SK-N-SH (cell line): Measurements from ENCODE around the gene ANKRD65. TPM values are rescaled to one million over a fixed set of nuclear protein-coding genes. Genes with fewer than 3 reads are reported as not detected.

Experiments
- CTCF ChIA-PET: fragments of 300-600, 350-600 bp; formaldehyde crosslinking; extraction: SDS; loops from one replicate; lab custom pipeline; 2021; lab: Yijun Ruan, JAX
- POLR2A ChIA-PET: fragments of 350-600 bp; sonication (Branson Sonifier 250); formaldehyde crosslinking; extraction: SDS; loops from one replicate; lab custom pipeline; 2020; ENCODE audit warnings: antibody characterized with exemption, inconsistent platforms; lab: Yijun Ruan, JAX
- DNase-seq: peaks from one replicate; pipeline ENCODE4 v3.0.0; 2012
- H2AFZ ChIP-seq: fragments of 200-600 bp; sonication (generic); 2 replicates; pipeline ENCODE4 v1.8.1; 2016; ENCODE audit warnings: antibody characterized with exemption, mild to moderate bottlenecking, low read depth
- H3F3A ChIP-seq: fragments of 200-600 bp; sonication (generic); replicated peaks from 2 replicates; pipeline ENCODE3; 2016; ENCODE audit warnings: antibody characterized with exemption, mild to moderate bottlenecking; ENCODE audit not compliant: insufficient read depth
- H3K27ac ChIP-seq, 2 experiments: fragments of 200-500 bp in 1 of 2; fragments of 200-600 bp in 1 of 2; sonication (Bioruptor generic) in 1 of 2; sonication (generic), shearing (Covaris generic) in 1 of 2; 2 replicates each; pipeline versions ENCODE4 v1.5.1 to v1.6.1; 2014 to 2016; ENCODE audit warnings: low read depth in 2 of 2, inconsistent platforms in 1 of 2, low read length in 1 of 2, mild to moderate bottlenecking in 1 of 2, mixed read lengths in 1 of 2
- H3K27me3 ChIP-seq: fragments of 200-600 bp; sonication (generic), shearing (Covaris generic); 2 replicates; pipeline ENCODE4 v1.6.1; 2016; ENCODE audit warnings: mixed run types; ENCODE audit not compliant: insufficient read depth
- H3K36me3 ChIP-seq, 2 experiments: fragments of 200-500 bp in 1 of 2; fragments of 200-600 bp in 1 of 2; sonication (Bioruptor generic) in 1 of 2; sonication (generic) in 1 of 2; replicated peaks in 1 of 2; 2 replicates each; pipeline versions ENCODE3 to v1.5.1; 2014 to 2016; ENCODE audit warnings: low read length in 1 of 2, mild to moderate bottlenecking in 1 of 2; ENCODE audit not compliant: insufficient read depth in 2 of 2, control insufficient read depth in 1 of 2
- H3K4me1 ChIP-seq, 2 experiments: fragments of 200-500 bp in 1 of 2; fragments of 200-600 bp in 1 of 2; sonication (Bioruptor generic) in 1 of 2; sonication (generic), shearing (Covaris generic) in 1 of 2; 2 replicates each; pipeline versions ENCODE4 v1.5.1 to v1.6.1; 2014 to 2016; ENCODE audit warnings: low read depth in 1 of 2, low read length in 1 of 2, mixed run types in 1 of 2; ENCODE audit not compliant: insufficient read depth in 2 of 2, control insufficient read depth in 1 of 2
- H3K4me2 ChIP-seq: fragments of 200-600 bp; sonication (generic), shearing (Covaris generic); 2 replicates; pipeline ENCODE4 v1.6.1; 2017; ENCODE audit warnings: mixed run types
- H3K4me3 ChIP-seq, 2 experiments: fragments of 200-500 bp in 1 of 2; fragments of 200-600 bp in 1 of 2; sonication (Bioruptor generic) in 1 of 2; sonication (generic), shearing (Covaris generic) in 1 of 2; 2 replicates each; pipeline versions ENCODE4 v1.5.1 to v1.8.1; 2014 to 2016; ENCODE audit warnings: low read depth in 2 of 2, inconsistent platforms in 1 of 2, low read length in 1 of 2, mild to moderate bottlenecking in 1 of 2, mixed read lengths in 1 of 2, moderate library complexity in 1 of 2
- H3K79me2 ChIP-seq: fragments of 200-600 bp; sonication (generic); 2 replicates; pipeline ENCODE4 v1.8.1; 2017; ENCODE audit warnings: mild to moderate bottlenecking; ENCODE audit not compliant: insufficient read depth
- H3K9ac ChIP-seq: fragments of 200-600 bp; sonication (generic); 2 replicates; pipeline ENCODE4 v1.6.1; 2017; ENCODE audit warnings: mixed run types
- H3K9me2 ChIP-seq: fragments of 200-600 bp; sonication (generic); 2 replicates; pipeline ENCODE4 v1.6.1; 2017; ENCODE audit warnings: mixed run types
- H3K9me3 ChIP-seq: fragments of 200-600 bp; sonication (generic); 2 replicates; pipeline ENCODE4 v1.6.1; 2017; ENCODE audit warnings: mixed run types, mild to moderate bottlenecking, moderate library complexity
- H4K20me1 ChIP-seq: fragments of 200-600 bp; sonication (generic); 2 replicates; pipeline ENCODE4 v1.6.1; 2017; ENCODE audit warnings: mild to moderate bottlenecking, mixed run types; ENCODE audit not compliant: insufficient read depth
- CHD2 ChIP-seq: fragments of 150-350 bp; IDR thresholded peaks from 2 replicates; pipeline ENCODE4 v1.6.1; 2018; ENCODE audit warnings: low read length; ENCODE audit not compliant: partially characterized antibody
- EP300 ChIP-seq, 2 experiments: IDR thresholded peaks; 2 replicates each; pipeline versions ENCODE4 v1.4.0 to v1.6.1; 2012; ENCODE audit warnings: borderline replicate concordance in 1 of 2, low read depth in 1 of 2, low read length in 1 of 2
- FOSL2 ChIP-seq: IDR thresholded peaks from 2 replicates; pipeline ENCODE4 v1.4.0; 2012; ENCODE audit warnings: low read depth, mild to moderate bottlenecking, moderate library complexity, borderline replicate concordance
- FOXJ3 ChIP-seq: sonication (generic); formaldehyde crosslinking; IDR thresholded peaks from 2 replicates; pipeline ENCODE4 v1.5.1; 2020; ENCODE audit warnings: mild to moderate bottlenecking, missing genetic modification reagents
- GATA2 ChIP-seq: sonication (generic); formaldehyde crosslinking; IDR thresholded peaks from 2 replicates; pipeline ENCODE4 v1.5.0; 2020; ENCODE audit warnings: mild to moderate bottlenecking, missing genetic modification reagents
- JUND ChIP-seq: IDR thresholded peaks from 2 replicates; pipeline ENCODE4 v1.4.0; 2012
- MEF2A ChIP-seq: IDR thresholded peaks from 2 replicates; pipeline ENCODE4 v1.4.0; 2012; ENCODE audit warnings: low read depth, borderline replicate concordance
- NFIC ChIP-seq: IDR thresholded peaks from 2 replicates; pipeline ENCODE4 v1.4.0; 2012; ENCODE audit warnings: borderline replicate concordance
- NRF1 ChIP-seq: IDR thresholded peaks from 2 replicates; pipeline ENCODE4 v1.6.1; 2012; ENCODE audit warnings: low read depth, mild to moderate bottlenecking, low read length
- POLR2AphosphoS5 ChIP-seq: IDR thresholded peaks from 2 replicates; pipeline ENCODE4 v1.6.1; 2012; ENCODE audit warnings: low read depth, low read length
- RAD21 ChIP-seq: IDR thresholded peaks from 2 replicates; pipeline ENCODE4 v1.6.1; 2012; ENCODE audit warnings: mild to moderate bottlenecking, low read length
- RCOR1 ChIP-seq: fragments of 150-350 bp; IDR thresholded peaks from 2 replicates; pipeline ENCODE4 v1.6.1; 2017; ENCODE audit warnings: antibody characterized with exemption, low read length
- RFX5 ChIP-seq: IDR thresholded peaks from 2 replicates; pipeline ENCODE4 v1.6.1; 2012; ENCODE audit warnings: mild to moderate bottlenecking, improper control_type of control experiment, low read length
- SMC3 ChIP-seq: IDR thresholded peaks from 2 replicates; pipeline ENCODE4 v1.6.1; 2012; ENCODE audit warnings: low read depth, low read length, improper control_type of control experiment
- TCF12 ChIP-seq: IDR thresholded peaks from 2 replicates; pipeline ENCODE4 v1.4.0; 2012
- YY1 ChIP-seq: IDR thresholded peaks from 2 replicates; pipeline ENCODE4 v1.4.0; 2012; ENCODE audit warnings: low read depth, mild to moderate bottlenecking
- WGBS: methylation state at CpG from one replicate; pipeline ENCODE4 v1.1.6; 2017; ENCODE audit warnings: low lambda C conversion rate; 5-methylcytosine and 5-hydroxymethylcytosine counted together
- polyA plus RNA-seq, 3 experiments: library from polyadenylated mRNA; depleted of rRNA; stranded (reverse); fragments of >200 nt; gene quantifications; 2 replicates each; pipeline ENCODE4 v1.2.3, GENCODE V29; 2012
- TF ChIP-seq, protein P1 (sequence below): fragments of 200-600 bp; sonication (generic); IDR thresholded peaks from 2 replicates; pipeline ENCODE4 v1.6.1; 2017; ENCODE audit warnings: antibody characterized with exemption, mild to moderate bottlenecking, moderate library complexity
- TF ChIP-seq, protein P2 (sequence below): IDR thresholded peaks from 2 replicates; pipeline ENCODE4; 2012
- TF ChIP-seq, protein P3 (sequence below): fragments of 150-350 bp; IDR thresholded peaks from 2 replicates; pipeline ENCODE4 v1.6.1; 2017; ENCODE audit warnings: antibody characterized with exemption, low read length, low read depth, borderline replicate concordance
- TF ChIP-seq, protein P4 (sequence below): IDR thresholded peaks from 2 replicates; pipeline ENCODE4 v1.6.1; 2012; ENCODE audit warnings: mild to moderate bottlenecking, low read depth, low read length, moderate library complexity

Gene ANKRD65
- polyA plus RNA-seq, 1 of the 3 experiments (the other 2 are of a cell fraction) = 0.07 TPM

DNA sequence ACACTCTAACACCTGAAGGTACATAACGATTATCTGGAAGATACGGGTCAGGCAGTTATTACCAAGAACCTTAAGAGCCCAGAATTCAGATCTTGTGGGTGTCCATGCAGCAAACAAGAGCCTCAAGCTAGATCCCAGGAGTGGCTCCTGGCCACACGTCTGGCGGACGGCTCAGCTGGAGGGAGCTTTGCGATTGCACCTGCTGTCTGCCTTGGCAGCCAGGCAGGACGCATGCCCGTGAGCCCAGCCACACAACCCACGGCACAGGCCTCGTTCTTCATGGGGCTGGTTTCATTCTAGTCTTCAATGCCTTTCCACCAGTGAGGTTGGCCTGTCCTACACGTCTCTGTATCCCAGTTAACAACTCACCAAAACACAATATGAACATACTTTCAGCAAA lies 27.6 kb downstream of the ANKRD65 start:
- DNase-seq = no peak
- 0 out of 2 replicates have a peak, but pooled peaks cover 4% of the 10 kb centered on the region for H4K20me1 ChIP-seq
- H3K79me2 ChIP-seq = peaks cover 73% of the 10 kb centered on the region
- H3F3A ChIP-seq = no peaks in the 10 kb centered on the region
- no peak for TF ChIP-seq EP300 (IDR thresholded peaks at IDR 0.05; ENCODE audit: borderline replicate concordance in 1 of 2, low read depth in 1 of 2, low read length in 1 of 2)
- no peak for TF ChIP-seq NFIC
- TF ChIP-seq TCF12 = no peak
- no peak for TF ChIP-seq FOSL2
- no peak for TF ChIP-seq MEF2A
- no peak for TF ChIP-seq RFX5
- TF ChIP-seq, protein P1, sequence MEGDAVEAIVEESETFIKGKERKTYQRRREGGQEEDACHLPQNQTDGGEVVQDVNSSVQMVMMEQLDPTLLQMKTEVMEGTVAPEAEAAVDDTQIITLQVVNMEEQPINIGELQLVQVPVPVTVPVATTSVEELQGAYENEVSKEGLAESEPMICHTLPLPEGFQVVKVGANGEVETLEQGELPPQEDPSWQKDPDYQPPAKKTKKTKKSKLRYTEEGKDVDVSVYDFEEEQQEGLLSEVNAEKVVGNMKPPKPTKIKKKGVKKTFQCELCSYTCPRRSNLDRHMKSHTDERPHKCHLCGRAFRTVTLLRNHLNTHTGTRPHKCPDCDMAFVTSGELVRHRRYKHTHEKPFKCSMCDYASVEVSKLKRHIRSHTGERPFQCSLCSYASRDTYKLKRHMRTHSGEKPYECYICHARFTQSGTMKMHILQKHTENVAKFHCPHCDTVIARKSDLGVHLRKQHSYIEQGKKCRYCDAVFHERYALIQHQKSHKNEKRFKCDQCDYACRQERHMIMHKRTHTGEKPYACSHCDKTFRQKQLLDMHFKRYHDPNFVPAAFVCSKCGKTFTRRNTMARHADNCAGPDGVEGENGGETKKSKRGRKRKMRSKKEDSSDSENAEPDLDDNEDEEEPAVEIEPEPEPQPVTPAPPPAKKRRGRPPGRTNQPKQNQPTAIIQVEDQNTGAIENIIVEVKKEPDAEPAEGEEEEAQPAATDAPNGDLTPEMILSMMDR = no peak
- no peak for TF ChIP-seq YY1
- TF ChIP-seq GATA2 = no peak
- no peak for TF ChIP-seq NRF1
- TF ChIP-seq RCOR1 = no peak
- no peak for TF ChIP-seq RAD21
- no peak for TF ChIP-seq SMC3
- no peak for TF ChIP-seq JUND
- TF ChIP-seq, protein P2, sequence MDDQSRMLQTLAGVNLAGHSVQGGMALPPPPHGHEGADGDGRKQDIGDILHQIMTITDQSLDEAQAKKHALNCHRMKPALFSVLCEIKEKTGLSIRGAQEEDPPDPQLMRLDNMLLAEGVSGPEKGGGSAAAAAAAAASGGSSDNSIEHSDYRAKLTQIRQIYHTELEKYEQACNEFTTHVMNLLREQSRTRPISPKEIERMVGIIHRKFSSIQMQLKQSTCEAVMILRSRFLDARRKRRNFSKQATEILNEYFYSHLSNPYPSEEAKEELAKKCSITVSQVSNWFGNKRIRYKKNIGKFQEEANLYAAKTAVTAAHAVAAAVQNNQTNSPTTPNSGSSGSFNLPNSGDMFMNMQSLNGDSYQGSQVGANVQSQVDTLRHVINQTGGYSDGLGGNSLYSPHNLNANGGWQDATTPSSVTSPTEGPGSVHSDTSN = no peak
- TF ChIP-seq CHD2 = no peak
- no peak for TF ChIP-seq POLR2AphosphoS5
- TF ChIP-seq FOXJ3 (CRISPR knock-in tag) = no peak
- TF ChIP-seq, protein P3, sequence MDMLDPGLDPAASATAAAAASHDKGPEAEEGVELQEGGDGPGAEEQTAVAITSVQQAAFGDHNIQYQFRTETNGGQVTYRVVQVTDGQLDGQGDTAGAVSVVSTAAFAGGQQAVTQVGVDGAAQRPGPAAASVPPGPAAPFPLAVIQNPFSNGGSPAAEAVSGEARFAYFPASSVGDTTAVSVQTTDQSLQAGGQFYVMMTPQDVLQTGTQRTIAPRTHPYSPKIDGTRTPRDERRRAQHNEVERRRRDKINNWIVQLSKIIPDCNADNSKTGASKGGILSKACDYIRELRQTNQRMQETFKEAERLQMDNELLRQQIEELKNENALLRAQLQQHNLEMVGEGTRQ = no peak
- TF ChIP-seq, protein P4, sequence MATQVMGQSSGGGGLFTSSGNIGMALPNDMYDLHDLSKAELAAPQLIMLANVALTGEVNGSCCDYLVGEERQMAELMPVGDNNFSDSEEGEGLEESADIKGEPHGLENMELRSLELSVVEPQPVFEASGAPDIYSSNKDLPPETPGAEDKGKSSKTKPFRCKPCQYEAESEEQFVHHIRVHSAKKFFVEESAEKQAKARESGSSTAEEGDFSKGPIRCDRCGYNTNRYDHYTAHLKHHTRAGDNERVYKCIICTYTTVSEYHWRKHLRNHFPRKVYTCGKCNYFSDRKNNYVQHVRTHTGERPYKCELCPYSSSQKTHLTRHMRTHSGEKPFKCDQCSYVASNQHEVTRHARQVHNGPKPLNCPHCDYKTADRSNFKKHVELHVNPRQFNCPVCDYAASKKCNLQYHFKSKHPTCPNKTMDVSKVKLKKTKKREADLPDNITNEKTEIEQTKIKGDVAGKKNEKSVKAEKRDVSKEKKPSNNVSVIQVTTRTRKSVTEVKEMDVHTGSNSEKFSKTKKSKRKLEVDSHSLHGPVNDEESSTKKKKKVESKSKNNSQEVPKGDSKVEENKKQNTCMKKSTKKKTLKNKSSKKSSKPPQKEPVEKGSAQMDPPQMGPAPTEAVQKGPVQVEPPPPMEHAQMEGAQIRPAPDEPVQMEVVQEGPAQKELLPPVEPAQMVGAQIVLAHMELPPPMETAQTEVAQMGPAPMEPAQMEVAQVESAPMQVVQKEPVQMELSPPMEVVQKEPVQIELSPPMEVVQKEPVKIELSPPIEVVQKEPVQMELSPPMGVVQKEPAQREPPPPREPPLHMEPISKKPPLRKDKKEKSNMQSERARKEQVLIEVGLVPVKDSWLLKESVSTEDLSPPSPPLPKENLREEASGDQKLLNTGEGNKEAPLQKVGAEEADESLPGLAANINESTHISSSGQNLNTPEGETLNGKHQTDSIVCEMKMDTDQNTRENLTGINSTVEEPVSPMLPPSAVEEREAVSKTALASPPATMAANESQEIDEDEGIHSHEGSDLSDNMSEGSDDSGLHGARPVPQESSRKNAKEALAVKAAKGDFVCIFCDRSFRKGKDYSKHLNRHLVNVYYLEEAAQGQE = no peak
- TF ChIP-seq, all 33 proteins: peak for 0
- no peak overlapping the region for H3K9ac ChIP-seq
- ChIA-PET POLR2A (no interaction called here), CTCF (interaction anchor here (1.5 kb wide), 1 partner anchor 16 kb away, joined by 3 read pairs; no protein-coding TSS in a partner anchor)
- H3K9me2 ChIP-seq = no peaks in the 10 kb centered on the region
- peaks cover 55 to 62% of the 10 kb centered on the region in 2 experiments for H3K36me3 ChIP-seq
- 97% methylated on average over 10 of the region's 11 CpGs for WGBS
- no peak overlapping the region for H3K4me3 ChIP-seq
- H3K9me3 ChIP-seq = no peaks in the 10 kb centered on the region
- H3K27ac ChIP-seq = no peak overlapping the region
- H3K27me3 ChIP-seq = no peaks in the 10 kb centered on the region
- no peak overlapping the region for H2AFZ ChIP-seq
- H3K4me1 ChIP-seq = peaks cover 6 to 7% of the 10 kb centered on the region in 2 experiments; a peak in 1 of 4 replicates
- H3K4me2 ChIP-seq = no peak overlapping the region
